GM12801 (cell line): Measurements from ENCODE around the gene PAFAH2.

ENCODE experiments used
- TF ChIP-seq, protein P1 (sequence below): IDR thresholded peaks from one replicate; pipeline ENCODE4 v1.5.1; 2011; ENCODE audit warnings: control low read depth; ENCODE audit not compliant: insufficient read length; ENCODE audit errors: extremely low read depth

Gene PAFAH2

DNA sequence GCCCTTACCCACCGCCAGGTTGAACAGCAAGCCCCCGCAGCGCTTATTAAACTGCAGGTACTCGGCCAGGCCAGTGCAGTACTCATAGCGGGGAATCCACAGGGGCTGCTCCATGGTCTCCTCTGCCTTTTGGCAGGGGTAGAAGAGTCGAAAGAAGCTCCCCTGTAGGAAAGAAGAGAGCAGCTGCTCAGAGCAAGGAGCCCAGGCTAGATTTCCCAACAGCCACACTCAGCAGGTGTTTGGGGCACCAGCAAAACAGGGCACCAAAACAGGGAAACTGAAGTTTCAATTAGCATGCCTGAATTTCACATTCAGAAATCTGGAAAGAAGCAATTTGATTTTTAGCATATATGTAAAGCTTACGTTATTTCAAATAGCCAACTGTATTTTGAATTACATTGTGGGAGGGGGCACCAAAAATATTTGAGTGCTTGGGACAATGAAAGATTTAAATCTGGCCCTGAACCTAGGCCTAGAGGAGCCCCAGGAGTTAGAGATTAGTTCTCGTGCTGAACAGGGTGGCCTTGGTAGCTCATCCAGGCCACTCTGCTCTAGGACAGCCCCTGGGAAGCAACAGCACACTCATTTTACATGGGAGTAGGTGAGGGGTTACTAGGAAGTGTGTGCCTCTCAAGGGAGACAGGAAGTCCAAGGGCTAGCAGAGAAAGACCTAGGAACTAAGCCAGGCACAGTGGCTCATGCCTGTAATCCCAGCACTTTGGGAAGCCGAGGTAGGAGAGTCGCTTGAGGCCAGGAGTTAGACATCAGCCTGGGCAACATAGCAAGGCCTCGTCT, 8.2 kb downstream of the PAFAH2 start:
- TF ChIP-seq, protein P1, sequence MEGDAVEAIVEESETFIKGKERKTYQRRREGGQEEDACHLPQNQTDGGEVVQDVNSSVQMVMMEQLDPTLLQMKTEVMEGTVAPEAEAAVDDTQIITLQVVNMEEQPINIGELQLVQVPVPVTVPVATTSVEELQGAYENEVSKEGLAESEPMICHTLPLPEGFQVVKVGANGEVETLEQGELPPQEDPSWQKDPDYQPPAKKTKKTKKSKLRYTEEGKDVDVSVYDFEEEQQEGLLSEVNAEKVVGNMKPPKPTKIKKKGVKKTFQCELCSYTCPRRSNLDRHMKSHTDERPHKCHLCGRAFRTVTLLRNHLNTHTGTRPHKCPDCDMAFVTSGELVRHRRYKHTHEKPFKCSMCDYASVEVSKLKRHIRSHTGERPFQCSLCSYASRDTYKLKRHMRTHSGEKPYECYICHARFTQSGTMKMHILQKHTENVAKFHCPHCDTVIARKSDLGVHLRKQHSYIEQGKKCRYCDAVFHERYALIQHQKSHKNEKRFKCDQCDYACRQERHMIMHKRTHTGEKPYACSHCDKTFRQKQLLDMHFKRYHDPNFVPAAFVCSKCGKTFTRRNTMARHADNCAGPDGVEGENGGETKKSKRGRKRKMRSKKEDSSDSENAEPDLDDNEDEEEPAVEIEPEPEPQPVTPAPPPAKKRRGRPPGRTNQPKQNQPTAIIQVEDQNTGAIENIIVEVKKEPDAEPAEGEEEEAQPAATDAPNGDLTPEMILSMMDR, result no peak

DNA sequence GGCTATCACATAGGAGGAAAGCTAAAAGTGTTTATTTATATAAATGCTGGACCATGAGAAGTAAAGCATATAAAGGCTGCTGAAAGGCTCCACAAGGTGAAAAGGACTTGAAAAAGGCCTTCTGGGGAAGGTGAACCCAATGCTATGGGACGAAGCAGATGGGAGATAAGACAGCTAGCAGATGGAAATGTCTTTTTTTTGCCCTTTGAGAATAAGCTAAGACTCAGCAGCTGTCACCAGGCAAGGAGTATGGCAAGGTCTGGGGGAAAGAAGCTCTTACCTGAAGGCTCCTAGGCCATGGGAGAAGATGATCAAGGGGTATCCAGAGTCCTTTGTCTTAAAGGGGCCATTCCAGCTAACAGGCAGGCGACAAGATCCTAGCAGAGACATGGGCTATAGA, 9.9 kb downstream of the PAFAH2 start:
- TF ChIP-seq, protein P1, result no peak

GRCh38 chr1:25985670-25986069, 12.2 kb downstream of the PAFAH2 start:
- TF ChIP-seq, protein P1, result no peak

DNA sequence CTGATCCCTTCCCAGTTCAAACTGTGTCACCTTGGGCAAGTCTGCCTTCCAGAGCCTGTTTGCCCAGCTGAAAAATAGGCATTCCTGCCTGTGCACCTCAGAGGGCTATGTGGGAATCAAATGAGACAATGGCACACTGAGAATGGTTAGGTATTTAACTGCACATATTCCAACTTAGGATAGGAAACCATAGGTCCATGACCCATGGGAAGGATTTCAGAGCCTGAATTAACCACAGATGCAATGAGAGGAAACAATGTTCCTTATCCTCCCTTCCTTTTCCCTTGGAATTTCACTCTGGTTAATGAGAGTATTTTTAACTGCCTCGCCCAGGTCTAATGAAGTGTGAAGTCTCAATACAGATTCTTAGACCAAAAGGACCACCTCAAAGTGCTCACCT, 12.7 kb downstream of the PAFAH2 start:
- TF ChIP-seq, protein P1, result no peak

DNA sequence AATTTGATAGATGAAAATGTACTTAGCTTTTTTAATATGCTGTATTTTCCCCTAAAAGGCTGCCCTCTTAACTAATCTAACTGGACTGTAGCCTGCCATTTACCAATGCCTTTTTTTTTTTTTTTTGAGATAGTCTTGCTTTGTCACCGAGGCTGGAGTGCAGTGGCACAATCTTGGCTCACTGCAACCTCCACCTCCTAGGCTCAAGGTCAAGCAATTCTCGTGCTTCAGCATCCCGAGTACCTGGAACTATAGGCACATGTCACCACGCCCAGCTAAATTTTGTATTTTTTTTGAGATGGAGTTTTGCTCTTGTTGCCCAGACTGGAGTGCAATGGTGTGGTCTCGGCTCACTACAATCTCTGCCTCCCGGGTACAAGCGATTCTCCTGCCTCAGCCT, 18.7 kb downstream of the PAFAH2 start:
- TF ChIP-seq, protein P1, result no peak

GRCh38 chr1:25978403-25978802, 19.5 kb downstream of the PAFAH2 start:
- TF ChIP-seq, protein P1, result no peak

DNA sequence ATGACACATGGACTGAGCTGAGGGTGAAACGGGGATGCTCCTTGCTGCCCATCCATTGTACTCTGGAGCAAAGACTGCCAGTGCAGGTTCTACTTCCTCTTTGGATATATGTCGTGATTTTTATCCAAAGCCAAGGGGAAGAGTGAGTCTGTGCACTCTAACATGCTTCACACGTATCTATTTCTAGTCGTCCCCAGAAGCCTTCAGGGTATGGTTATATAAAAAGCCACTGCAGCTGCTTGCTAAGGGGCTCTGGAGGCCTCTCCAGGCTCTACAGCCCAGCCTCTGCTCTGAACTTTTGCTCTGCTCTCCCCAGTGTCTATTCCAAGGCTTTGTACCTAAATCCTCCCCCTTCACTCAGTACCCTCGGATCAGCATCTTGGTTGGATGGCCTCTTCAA, 20.1 kb downstream of the PAFAH2 start:
- TF ChIP-seq, protein P1, result no peak
